Mesothelial cell of epicardium (in vitro differentiated cells): ENCODE results near the gene SBF2. TPM values are rescaled to one million over a fixed set of nuclear protein-coding genes. Genes with fewer than 3 reads are reported as not detected.

Experiments
- DNase-seq, 2 experiments: peaks; one replicate each; pipeline ENCODE4 v3.0.0; 2021; ENCODE audit warnings: low spot score in 2 of 2; ENCODE audit not compliant: unreplicated experiment in 2 of 2
- H3K27ac Mint-ChIP-seq: 2 replicates; pipeline ENCODE4 v1.8.0; 2021; ENCODE audit warnings: mixed read lengths
- H3K27me3 Mint-ChIP-seq: 2 replicates; pipeline ENCODE4 v1.8.0; 2021; ENCODE audit warnings: low read depth, mixed read lengths
- H3K36me3 Mint-ChIP-seq: 2 replicates; pipeline ENCODE4 v1.8.0; 2021; ENCODE audit warnings: mixed read lengths
- H3K4me1 Mint-ChIP-seq: 2 replicates; pipeline ENCODE4 v1.8.0; 2021; ENCODE audit warnings: mixed read lengths
- H3K4me3 Mint-ChIP-seq: 2 replicates; pipeline ENCODE4 v1.8.0; 2021; ENCODE audit warnings: mild to moderate bottlenecking, moderate library complexity, mixed read lengths
- H3K9me3 Mint-ChIP-seq: 2 replicates; pipeline ENCODE4 v1.8.0; 2021; ENCODE audit warnings: mixed read lengths
- total RNA-seq: library from RNA; stranded (reverse); gene quantifications from 3 replicates; pipeline ENCODE4 v1.2.1, GENCODE V29; 2021
- TF ChIP-seq, protein P1 (sequence below): fragments of 200-600 bp; sonication (generic); IDR thresholded peaks from one replicate; pipeline ENCODE4 v1.5.0; 2021; ENCODE audit warnings: antibody characterized with exemption; ENCODE audit not compliant: unreplicated experiment

The SBF2 gene
- total RNA-seq, 1 donor from 2014 or later = 58.4 TPM

DNA sequence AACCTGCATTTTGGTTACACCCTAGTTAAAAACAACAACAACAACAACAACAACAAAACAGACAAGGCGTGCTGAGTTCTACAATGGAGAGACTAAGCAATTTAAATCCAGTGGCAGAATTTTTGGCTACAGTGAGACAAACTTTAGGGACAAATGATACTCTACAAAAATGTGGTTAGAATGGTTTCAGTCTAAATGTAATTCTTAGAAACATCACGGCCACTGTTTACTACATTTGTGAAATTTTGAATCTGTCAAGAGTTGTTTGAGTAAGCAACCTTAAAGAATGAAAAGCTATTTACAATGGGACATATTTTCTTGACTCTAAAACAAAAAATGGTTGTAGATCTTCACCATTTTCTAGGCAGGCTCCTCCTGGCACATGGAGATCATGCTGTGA lies 370.7 kb downstream of the SBF2 start:
- Mint-ChIP-seq H3K4me1 (peaks cover 21% of the 10 kb centered on the region), H3K4me3 (no peak overlapping the region), H3K9me3 (no peaks in the 10 kb centered on the region), H3K27ac (peak overlapping the region; percentile 68), H3K36me3 (no peaks in the 10 kb centered on the region), H3K27me3 (no peaks in the 10 kb centered on the region)
- DNase-seq = no peak
- TF ChIP-seq, protein P1, sequence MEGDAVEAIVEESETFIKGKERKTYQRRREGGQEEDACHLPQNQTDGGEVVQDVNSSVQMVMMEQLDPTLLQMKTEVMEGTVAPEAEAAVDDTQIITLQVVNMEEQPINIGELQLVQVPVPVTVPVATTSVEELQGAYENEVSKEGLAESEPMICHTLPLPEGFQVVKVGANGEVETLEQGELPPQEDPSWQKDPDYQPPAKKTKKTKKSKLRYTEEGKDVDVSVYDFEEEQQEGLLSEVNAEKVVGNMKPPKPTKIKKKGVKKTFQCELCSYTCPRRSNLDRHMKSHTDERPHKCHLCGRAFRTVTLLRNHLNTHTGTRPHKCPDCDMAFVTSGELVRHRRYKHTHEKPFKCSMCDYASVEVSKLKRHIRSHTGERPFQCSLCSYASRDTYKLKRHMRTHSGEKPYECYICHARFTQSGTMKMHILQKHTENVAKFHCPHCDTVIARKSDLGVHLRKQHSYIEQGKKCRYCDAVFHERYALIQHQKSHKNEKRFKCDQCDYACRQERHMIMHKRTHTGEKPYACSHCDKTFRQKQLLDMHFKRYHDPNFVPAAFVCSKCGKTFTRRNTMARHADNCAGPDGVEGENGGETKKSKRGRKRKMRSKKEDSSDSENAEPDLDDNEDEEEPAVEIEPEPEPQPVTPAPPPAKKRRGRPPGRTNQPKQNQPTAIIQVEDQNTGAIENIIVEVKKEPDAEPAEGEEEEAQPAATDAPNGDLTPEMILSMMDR = no peak

DNA sequence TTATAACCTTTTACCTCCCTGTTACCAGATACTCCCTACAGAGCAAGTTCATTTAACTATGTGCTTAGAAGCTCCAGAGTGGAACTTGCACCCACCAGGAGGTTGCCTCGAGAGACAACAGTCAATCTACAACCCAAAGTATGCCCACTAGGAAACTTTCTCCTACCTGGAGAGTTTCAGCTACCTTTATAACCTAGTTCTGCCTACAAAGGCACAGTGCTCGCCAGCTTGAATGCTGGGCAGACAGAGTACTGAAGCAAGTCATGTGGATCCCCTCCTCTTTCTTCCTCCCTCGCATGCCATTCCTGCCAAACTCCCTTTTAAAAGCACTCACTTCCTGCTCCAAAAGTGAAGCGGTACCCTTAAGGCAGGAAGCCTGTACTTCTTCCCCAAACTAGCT lies 371.2 kb downstream of the SBF2 start:
- TF ChIP-seq, protein P1 = no peak
- no peaks in the 10 kb centered on the region for H3K36me3 Mint-ChIP-seq
- DNase-seq = no peak
- H3K4me1 Mint-ChIP-seq = peaks cover 21% of the 10 kb centered on the region
- H3K9me3 Mint-ChIP-seq = no peaks in the 10 kb centered on the region
- no peaks in the 10 kb centered on the region for H3K27me3 Mint-ChIP-seq
- H3K27ac Mint-ChIP-seq = peak overlapping the region; percentile 68
- H3K4me3 Mint-ChIP-seq = no peak overlapping the region

DNA sequence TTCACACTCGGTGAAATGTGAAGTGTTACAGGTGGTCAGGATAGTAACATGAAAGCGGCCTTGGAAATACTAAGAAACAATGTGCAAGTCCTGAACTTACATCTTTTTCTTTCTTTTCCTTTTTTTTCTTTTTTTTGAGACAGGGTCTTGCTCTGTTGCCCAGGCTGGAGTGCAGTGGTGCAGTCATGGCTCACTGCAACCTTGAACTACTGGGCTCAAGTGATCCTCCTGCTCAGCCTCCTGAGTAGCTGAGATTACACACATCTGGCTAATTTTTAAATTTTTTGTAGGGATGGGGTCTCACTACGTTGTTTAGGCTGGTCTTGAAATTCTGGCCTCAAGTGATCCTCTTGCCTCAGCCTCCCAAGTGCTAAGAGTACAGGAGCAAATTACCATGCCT lies 377.5 kb downstream of the SBF2 start:
- Mint-ChIP-seq H3K4me3 (no peak overlapping the region), H3K27ac (no peak overlapping the region), H3K4me1 (peaks cover 9% of the 10 kb centered on the region), H3K27me3 (no peaks in the 10 kb centered on the region), H3K9me3 (no peaks in the 10 kb centered on the region), H3K36me3 (no peaks in the 10 kb centered on the region)
- no peak for DNase-seq
- TF ChIP-seq, protein P1 = no peak

DNA sequence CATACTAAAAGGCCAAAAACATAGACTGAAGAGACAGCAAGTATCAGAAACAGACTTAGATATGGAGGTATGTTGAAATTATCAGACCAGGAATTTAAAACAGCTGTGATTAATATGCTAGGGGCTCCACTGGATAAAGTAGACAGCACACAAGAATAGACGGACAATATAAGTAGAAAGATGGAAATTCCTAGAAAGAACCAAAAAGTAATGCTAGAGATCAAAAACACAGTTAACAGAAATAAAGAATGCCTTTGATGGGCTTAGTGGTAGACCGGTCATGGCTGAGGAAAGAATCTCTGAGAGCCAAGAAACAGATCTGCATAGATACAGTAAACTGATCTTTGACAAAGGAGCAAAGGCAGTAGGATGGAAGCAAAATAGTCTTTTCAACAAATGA lies 380.0 kb downstream of the SBF2 start:
- Mint-ChIP-seq H3K4me1 (peaks cover 9% of the 10 kb centered on the region), H3K27ac (peak overlapping the region; percentile 13)

DNA sequence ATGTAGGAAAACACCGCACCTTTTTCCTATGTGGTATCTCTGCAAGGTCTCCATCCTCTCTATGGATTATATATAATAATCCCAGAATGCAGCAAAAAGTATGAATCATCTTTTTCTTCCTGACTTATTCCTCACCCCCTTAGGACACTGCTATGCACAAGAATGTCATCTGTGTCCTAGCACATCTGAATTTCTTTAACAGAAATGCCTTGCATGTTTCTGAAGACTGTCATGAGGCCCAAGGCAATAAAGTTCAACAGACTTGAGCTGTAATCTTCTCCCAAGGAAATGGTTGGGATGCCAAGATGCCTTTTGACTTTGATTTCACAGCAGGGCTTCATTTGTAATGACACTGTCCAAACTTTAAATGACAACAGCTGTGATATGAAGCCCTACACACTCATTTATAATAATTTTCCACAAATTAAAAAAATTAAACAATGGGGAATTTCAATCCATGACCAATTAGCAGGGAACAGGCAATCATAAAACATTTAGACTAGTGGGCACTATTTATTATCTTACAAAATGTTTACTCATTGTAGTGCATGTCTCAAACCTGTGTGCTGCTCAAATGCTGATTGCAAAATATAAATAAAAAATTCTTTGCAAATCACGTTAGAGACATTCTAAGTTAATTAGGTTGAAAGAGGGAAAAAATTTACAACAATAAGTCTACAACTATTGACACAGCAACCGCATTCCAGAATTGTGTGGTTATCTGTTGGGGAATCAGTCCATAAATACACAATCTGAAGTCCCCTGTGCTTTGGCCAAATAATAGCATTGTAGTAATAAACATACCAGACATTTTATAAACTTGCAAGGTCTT lies 387.8 kb downstream of the SBF2 start:
- no peak overlapping the region for H3K4me3 Mint-ChIP-seq
- no peak for DNase-seq
- H3K27ac Mint-ChIP-seq = peak overlapping the region; percentile 85
- TF ChIP-seq, protein P1 = no peak
- H3K36me3 Mint-ChIP-seq = peaks cover 2% of the 10 kb centered on the region
- no peaks in the 10 kb centered on the region for H3K27me3 Mint-ChIP-seq
- no peaks in the 10 kb centered on the region for H3K9me3 Mint-ChIP-seq
- H3K4me1 Mint-ChIP-seq = peaks cover 32% of the 10 kb centered on the region

More for the DNA sequence above, 380.0 kb downstream of the SBF2 start:
- peaks cover 2% of the 10 kb centered on the region for H3K36me3 Mint-ChIP-seq
- TF ChIP-seq, protein P1 = no peak
- no peak for DNase-seq
- no peaks in the 10 kb centered on the region for H3K9me3 Mint-ChIP-seq
- no peaks in the 10 kb centered on the region for H3K27me3 Mint-ChIP-seq
- no peak overlapping the region for H3K4me3 Mint-ChIP-seq
